HCT116 (cell line): Measurements from ENCODE around the gene ROCK1.

ENCODE experiments used
- EGR1 ChIP-seq: IDR thresholded peaks from 2 replicates; pipeline ENCODE4 v1.6.1; 2012; ENCODE audit warnings: low read depth
- EZH2 ChIP-seq: fragments of 200-600 bp; sonication (generic); IDR thresholded peaks from 2 replicates; pipeline ENCODE4 v1.6.1; 2017; ENCODE audit warnings: antibody characterized with exemption, mixed run types
- EZH2phosphoT487 ChIP-seq: fragments of 200-600 bp; IDR thresholded peaks from 2 replicates; pipeline ENCODE4 v1.6.1; 2018; ENCODE audit warnings: antibody characterized with exemption, borderline replicate concordance
- FOSL1 ChIP-seq: IDR thresholded peaks from 2 replicates; pipeline ENCODE4 v1.6.1; 2012; ENCODE audit warnings: low read depth
- JUND ChIP-seq: IDR thresholded peaks from 2 replicates; pipeline ENCODE4 v1.6.1; 2012
- POLR2A ChIP-seq: IDR thresholded peaks from 2 replicates; pipeline ENCODE4 v1.7.0; 2011; ENCODE audit warnings: borderline replicate concordance; ENCODE audit not compliant: insufficient read depth, insufficient read length; ENCODE audit errors: extremely low read depth
- POLR2AphosphoS5 ChIP-seq: IDR thresholded peaks from 2 replicates; pipeline ENCODE4 v1.6.1; 2011; ENCODE audit warnings: mild to moderate bottlenecking, low read depth, low read length, moderate library complexity
- SP1 ChIP-seq: IDR thresholded peaks from 2 replicates; pipeline ENCODE4 v1.6.1; 2012; ENCODE audit warnings: low read depth
- YY1 ChIP-seq: IDR thresholded peaks from 2 replicates; pipeline ENCODE4 v1.6.1; 2011; ENCODE audit warnings: low read length, low read depth, moderate library complexity, mild to moderate bottlenecking; ENCODE audit not compliant: insufficient replicate concordance; ENCODE audit errors: extremely low read depth
- ZFX ChIP-seq: fragments of 450-650 bp; IDR thresholded peaks from 2 replicates; pipeline ENCODE4 v1.6.1; 2017
- TF ChIP-seq, protein P1 (sequence below), 3 experiments: fragments of 200-600 bp in 1 of 3; sonication (generic) in 1 of 3; IDR thresholded peaks in 2 of 3; conservative IDR thresholded peaks in 1 of 3; 2 replicates each; pipeline ENCODE4 v1.5.1; 2012 to 2017; ENCODE audit warnings: low read depth in 2 of 3, low read length in 2 of 3, antibody characterized with exemption in 1 of 3, borderline replicate concordance in 1 of 3, control low read depth in 1 of 3, mild to moderate bottlenecking in 1 of 3, mixed read lengths in 1 of 3, mixed run types in 1 of 3, moderate library complexity in 1 of 3; ENCODE audit not compliant: insufficient read depth in 1 of 3
- TF ChIP-seq, protein P2 (sequence below): IDR thresholded peaks from 2 replicates; pipeline ENCODE4 v1.6.1; 2012
- TF ChIP-seq, protein P3 (sequence below): IDR thresholded peaks from 2 replicates; pipeline ENCODE4 v1.6.1; 2012; ENCODE audit warnings: low read depth
- TF ChIP-seq, protein P4 (sequence below): IDR thresholded peaks from 2 replicates; pipeline ENCODE4 v1.6.1; 2012

DNA sequence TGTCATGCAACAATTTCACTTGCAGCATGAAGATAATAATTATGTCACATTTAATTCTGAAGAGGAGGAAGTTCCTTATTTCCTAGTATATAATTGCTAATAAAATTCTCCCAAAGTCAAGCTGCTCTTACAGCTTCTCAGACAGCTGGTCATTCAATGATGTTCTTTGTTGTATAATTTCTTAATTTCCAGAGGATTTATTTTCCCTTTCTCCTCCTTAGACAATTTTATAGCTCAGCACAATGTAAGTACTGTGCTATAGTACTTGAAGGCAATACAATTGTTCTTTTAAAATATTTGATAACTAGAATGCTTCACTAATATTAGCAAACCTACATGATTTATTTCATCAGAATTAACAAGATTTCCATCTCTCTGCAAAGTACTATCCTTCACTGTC, 73.4 kb downstream of the ROCK1 start:
- no peak for TF ChIP-seq EZH2
- TF ChIP-seq, protein P1, sequence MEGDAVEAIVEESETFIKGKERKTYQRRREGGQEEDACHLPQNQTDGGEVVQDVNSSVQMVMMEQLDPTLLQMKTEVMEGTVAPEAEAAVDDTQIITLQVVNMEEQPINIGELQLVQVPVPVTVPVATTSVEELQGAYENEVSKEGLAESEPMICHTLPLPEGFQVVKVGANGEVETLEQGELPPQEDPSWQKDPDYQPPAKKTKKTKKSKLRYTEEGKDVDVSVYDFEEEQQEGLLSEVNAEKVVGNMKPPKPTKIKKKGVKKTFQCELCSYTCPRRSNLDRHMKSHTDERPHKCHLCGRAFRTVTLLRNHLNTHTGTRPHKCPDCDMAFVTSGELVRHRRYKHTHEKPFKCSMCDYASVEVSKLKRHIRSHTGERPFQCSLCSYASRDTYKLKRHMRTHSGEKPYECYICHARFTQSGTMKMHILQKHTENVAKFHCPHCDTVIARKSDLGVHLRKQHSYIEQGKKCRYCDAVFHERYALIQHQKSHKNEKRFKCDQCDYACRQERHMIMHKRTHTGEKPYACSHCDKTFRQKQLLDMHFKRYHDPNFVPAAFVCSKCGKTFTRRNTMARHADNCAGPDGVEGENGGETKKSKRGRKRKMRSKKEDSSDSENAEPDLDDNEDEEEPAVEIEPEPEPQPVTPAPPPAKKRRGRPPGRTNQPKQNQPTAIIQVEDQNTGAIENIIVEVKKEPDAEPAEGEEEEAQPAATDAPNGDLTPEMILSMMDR (IDR thresholded peaks at IDR 0.05 in 2 of 3, conservative IDR thresholded peaks at IDR 0.05 in 1 of 3; ENCODE audit: borderline replicate concordance in 1 of 3, insufficient read depth in 1 of 3, low read depth in 2 of 3, low read length in 2 of 3) = no peak
- no peak for TF ChIP-seq FOSL1
- TF ChIP-seq, protein P2, sequence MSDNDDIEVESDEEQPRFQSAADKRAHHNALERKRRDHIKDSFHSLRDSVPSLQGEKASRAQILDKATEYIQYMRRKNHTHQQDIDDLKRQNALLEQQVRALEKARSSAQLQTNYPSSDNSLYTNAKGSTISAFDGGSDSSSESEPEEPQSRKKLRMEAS = no peak
- TF ChIP-seq ZFX = no peak
- TF ChIP-seq EZH2phosphoT487 = no peak
- no peak for TF ChIP-seq YY1
- no peak for TF ChIP-seq POLR2A
- no peak for TF ChIP-seq SP1
- TF ChIP-seq POLR2AphosphoS5 = no peak
- TF ChIP-seq JUND = no peak
- TF ChIP-seq, protein P3, sequence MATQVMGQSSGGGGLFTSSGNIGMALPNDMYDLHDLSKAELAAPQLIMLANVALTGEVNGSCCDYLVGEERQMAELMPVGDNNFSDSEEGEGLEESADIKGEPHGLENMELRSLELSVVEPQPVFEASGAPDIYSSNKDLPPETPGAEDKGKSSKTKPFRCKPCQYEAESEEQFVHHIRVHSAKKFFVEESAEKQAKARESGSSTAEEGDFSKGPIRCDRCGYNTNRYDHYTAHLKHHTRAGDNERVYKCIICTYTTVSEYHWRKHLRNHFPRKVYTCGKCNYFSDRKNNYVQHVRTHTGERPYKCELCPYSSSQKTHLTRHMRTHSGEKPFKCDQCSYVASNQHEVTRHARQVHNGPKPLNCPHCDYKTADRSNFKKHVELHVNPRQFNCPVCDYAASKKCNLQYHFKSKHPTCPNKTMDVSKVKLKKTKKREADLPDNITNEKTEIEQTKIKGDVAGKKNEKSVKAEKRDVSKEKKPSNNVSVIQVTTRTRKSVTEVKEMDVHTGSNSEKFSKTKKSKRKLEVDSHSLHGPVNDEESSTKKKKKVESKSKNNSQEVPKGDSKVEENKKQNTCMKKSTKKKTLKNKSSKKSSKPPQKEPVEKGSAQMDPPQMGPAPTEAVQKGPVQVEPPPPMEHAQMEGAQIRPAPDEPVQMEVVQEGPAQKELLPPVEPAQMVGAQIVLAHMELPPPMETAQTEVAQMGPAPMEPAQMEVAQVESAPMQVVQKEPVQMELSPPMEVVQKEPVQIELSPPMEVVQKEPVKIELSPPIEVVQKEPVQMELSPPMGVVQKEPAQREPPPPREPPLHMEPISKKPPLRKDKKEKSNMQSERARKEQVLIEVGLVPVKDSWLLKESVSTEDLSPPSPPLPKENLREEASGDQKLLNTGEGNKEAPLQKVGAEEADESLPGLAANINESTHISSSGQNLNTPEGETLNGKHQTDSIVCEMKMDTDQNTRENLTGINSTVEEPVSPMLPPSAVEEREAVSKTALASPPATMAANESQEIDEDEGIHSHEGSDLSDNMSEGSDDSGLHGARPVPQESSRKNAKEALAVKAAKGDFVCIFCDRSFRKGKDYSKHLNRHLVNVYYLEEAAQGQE = no peak
- TF ChIP-seq, protein P4, sequence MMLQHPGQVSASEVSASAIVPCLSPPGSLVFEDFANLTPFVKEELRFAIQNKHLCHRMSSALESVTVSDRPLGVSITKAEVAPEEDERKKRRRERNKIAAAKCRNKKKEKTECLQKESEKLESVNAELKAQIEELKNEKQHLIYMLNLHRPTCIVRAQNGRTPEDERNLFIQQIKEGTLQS = no peak
- no peak for TF ChIP-seq EGR1
